ENCODE measurements around the gene FAM3D.
"Not testable (repeated sequence)": the region's sequence is repeated elsewhere in the genome, so short reads cannot be mapped to it uniquely, and the experiment has no call there.

GRCh38 chr3:58678177-58678970 is 11.8 kb upstream of the FAM3D start:
- not testable (repeated sequence) for TF ChIP-seq POLR2A, CTCF (IDR thresholded peaks at IDR 0.05)
